ENCODE data around the gene IFT43.

DNA sequence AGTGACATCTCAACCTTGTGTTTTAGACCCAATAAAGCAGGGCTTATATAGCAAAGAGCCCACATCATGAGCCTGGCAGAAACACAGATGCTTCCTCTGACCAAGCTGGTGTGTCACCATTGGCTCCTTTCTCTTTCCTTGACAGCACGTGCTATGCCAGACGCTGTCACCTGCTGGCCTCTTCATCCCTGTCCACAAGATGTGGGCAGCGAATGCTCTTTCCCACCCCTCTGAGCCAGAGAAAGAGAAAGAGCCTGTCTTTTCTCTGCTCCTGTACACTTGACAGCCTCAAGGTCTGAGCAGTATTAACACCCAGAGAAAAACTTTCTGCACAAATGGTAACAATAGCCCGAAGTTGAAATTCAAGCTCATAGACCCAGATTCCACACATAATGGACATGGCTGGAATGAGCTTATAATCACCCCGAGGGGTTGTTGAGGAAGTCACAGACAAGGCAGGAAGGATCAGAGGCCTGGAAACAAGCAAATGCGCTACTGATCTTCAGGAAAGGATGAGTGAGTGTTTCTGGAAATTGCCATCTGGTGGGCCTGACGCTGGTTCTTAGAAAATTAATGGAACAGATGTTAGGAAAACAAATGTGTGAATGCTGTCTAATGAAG lies 12.7 kb upstream of the IFT43 start:
- no peak for TF ChIP-seq POLR2A (IDR thresholded peaks at IDR 0.05)
- TF ChIP-seq, protein P1, sequence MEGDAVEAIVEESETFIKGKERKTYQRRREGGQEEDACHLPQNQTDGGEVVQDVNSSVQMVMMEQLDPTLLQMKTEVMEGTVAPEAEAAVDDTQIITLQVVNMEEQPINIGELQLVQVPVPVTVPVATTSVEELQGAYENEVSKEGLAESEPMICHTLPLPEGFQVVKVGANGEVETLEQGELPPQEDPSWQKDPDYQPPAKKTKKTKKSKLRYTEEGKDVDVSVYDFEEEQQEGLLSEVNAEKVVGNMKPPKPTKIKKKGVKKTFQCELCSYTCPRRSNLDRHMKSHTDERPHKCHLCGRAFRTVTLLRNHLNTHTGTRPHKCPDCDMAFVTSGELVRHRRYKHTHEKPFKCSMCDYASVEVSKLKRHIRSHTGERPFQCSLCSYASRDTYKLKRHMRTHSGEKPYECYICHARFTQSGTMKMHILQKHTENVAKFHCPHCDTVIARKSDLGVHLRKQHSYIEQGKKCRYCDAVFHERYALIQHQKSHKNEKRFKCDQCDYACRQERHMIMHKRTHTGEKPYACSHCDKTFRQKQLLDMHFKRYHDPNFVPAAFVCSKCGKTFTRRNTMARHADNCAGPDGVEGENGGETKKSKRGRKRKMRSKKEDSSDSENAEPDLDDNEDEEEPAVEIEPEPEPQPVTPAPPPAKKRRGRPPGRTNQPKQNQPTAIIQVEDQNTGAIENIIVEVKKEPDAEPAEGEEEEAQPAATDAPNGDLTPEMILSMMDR (IDR thresholded peaks at IDR 0.05 in 4 of 5, conservative IDR thresholded peaks at IDR 0.05 in 1 of 5), result no peak

Measured in gastrocnemius medialis (tissue), 4 donors.